NCI-H1436 treated with DMSO at 0.1 percent for 48 hours (cell line): Measurements from ENCODE around the gene TMEM236.
"Not testable (repeated sequence)": the region's sequence is repeated elsewhere in the genome, so short reads cannot be mapped to it uniquely, and the experiment has no call there.

ENCODE experiments used
- DNase-seq: peaks from one replicate; lab custom pipeline; 2025; lab: John Stamatoyannopoulos, UW

TMEM236 gene

GRCh38 chr10:17751781-17752445 lies at the start of gene TMEM236:
Gene TMEM236, plus strand, starts transcription at chr10:17752201. Its CDS starts 95 bp downstream, at chr10:17752296.
- DNase-seq: no peak

GRCh38 chr10:17703706-17704105 lies 48.3 kb upstream of the TMEM236 start:
- no peak for DNase-seq

- DNase-seq: no peak
Observed at GRCh38 chr10:17708821-17709220, 43.2 kb upstream of the TMEM236 start.

GRCh38 chr10:17709492-17709891 lies 42.5 kb upstream of the TMEM236 start:
- no peak for DNase-seq

- no peak for DNase-seq
Observed at GRCh38 chr10:17710181-17710580, 41.8 kb upstream of the TMEM236 start.

GRCh38 chr10:17712053-17712452 lies 39.9 kb upstream of the TMEM236 start:
- no peak for DNase-seq

- DNase-seq: no peak
Observed at GRCh38 chr10:17712717-17713471, 39.1 kb upstream of the TMEM236 start.

GRCh38 chr10:17713758-17714157 lies 38.2 kb upstream of the TMEM236 start:
- DNase-seq: no peak

GRCh38 chr10:17716161-17716560 lies 35.8 kb upstream of the TMEM236 start:
- no peak for DNase-seq

- DNase-seq: not testable (repeated sequence)
Observed at GRCh38 chr10:17722317-17723014, 29.5 kb upstream of the TMEM236 start.

GRCh38 chr10:17725703-17726102 lies 26.3 kb upstream of the TMEM236 start:
- no peak for DNase-seq

GRCh38 chr10:17729630-17730029 lies 22.4 kb upstream of the TMEM236 start:
- DNase-seq: no peak

- DNase-seq: no peak
Observed at GRCh38 chr10:17730667-17731066, 21.3 kb upstream of the TMEM236 start.

- no peak for DNase-seq
Observed at GRCh38 chr10:17731331-17732020, 20.5 kb upstream of the TMEM236 start.

GRCh38 chr10:17733620-17734019 lies 18.4 kb upstream of the TMEM236 start:
- DNase-seq: no peak

GRCh38 chr10:17734432-17735080 lies 17.4 kb upstream of the TMEM236 start:
- DNase-seq: no peak

- no peak for DNase-seq
Observed at GRCh38 chr10:17735166-17735941, 16.6 kb upstream of the TMEM236 start.

GRCh38 chr10:17736223-17736622 lies 15.8 kb upstream of the TMEM236 start:
- no peak for DNase-seq

- DNase-seq: no peak
Observed at GRCh38 chr10:17737027-17737965, 14.7 kb upstream of the TMEM236 start.

- no peak for DNase-seq
Observed at GRCh38 chr10:17740668-17741067, 11.3 kb upstream of the TMEM236 start.
